Activated naive CD4-positive, alpha-beta T cell treated with anti-CD3 and anti-CD28 coated beads, Interleukin-2, amount 50 U/mL, for 24 hours (primary cell): Measurements from ENCODE around the gene CDK5R2.

Experiments used
- H3K27ac Mint-ChIP-seq: one replicate; pipeline ENCODE4 v1.8.0; 2021; ENCODE audit warnings: mild to moderate bottlenecking, mixed read lengths
- H3K27me3 Mint-ChIP-seq: one replicate; pipeline ENCODE4 v1.8.0; 2021; ENCODE audit warnings: mixed read lengths
- H3K36me3 Mint-ChIP-seq: one replicate; pipeline ENCODE4 v1.8.0; 2021; ENCODE audit warnings: mixed read lengths
- H3K4me1 Mint-ChIP-seq: one replicate; pipeline ENCODE4 v1.8.0; 2021; ENCODE audit warnings: mixed read lengths
- H3K4me3 Mint-ChIP-seq: one replicate; pipeline ENCODE4 v1.8.0; 2021; ENCODE audit warnings: mild to moderate bottlenecking, mixed read lengths
- H3K9me3 Mint-ChIP-seq: one replicate; pipeline ENCODE4 v1.8.0; 2021; ENCODE audit warnings: mixed read lengths

The CDK5R2 gene

DNA sequence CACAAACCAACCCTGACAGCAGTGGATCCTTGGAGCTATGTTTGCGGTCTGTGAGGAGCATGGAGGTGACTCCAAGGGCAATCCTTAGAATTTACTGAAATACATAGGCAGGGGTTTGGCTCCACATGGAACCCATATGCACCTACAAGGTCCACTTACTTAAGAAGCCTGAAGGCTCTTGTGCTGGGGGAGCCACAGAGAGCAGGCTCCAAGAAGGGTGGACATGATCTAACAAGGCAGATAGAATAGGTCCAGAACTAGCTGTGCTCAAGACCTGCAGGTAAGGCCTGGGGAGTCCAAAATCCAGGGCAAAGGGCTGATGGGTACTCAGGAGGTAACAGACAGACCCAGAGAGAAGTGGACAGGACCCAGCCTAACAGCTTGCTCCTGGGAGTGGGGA, 1.2 kb upstream of the CDK5R2 start:
- no peaks in the 10 kb centered on the region for H3K36me3 Mint-ChIP-seq
- H3K27ac Mint-ChIP-seq = no peak overlapping the region
- no peaks in the 10 kb centered on the region for H3K9me3 Mint-ChIP-seq
- H3K4me3 Mint-ChIP-seq = peak overlapping the region; percentile 20
- peaks cover 13% of the 10 kb centered on the region for H3K4me1 Mint-ChIP-seq
- H3K27me3 Mint-ChIP-seq = peaks cover 53% of the 10 kb centered on the region

DNA sequence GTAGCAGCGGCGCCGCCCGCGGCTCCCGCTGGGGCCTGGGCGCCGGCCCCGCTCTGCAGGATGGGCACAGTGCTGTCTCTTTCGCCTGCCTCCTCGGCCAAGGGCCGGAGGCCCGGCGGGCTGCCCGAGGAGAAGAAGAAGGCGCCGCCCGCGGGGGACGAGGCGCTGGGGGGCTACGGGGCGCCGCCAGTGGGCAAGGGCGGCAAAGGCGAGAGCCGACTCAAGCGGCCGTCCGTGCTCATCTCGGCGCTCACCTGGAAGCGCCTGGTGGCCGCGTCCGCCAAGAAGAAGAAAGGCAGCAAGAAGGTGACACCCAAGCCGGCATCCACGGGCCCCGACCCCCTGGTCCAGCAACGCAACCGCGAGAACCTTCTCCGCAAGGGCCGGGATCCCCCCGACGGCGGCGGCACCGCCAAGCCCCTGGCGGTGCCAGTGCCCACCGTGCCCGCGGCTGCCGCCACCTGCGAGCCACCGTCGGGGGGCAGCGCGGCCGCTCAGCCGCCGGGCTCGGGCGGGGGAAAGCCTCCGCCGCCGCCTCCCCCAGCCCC, 369 bp downstream of the CDK5R2 start:
- peaks cover 13% of the 10 kb centered on the region for H3K4me1 Mint-ChIP-seq
- no peak overlapping the region for H3K27ac Mint-ChIP-seq
- H3K36me3 Mint-ChIP-seq = peaks cover 1% of the 10 kb centered on the region
- H3K4me3 Mint-ChIP-seq = no peak overlapping the region
- H3K27me3 Mint-ChIP-seq = peaks cover 62% of the 10 kb centered on the region
- no peaks in the 10 kb centered on the region for H3K9me3 Mint-ChIP-seq

DNA sequence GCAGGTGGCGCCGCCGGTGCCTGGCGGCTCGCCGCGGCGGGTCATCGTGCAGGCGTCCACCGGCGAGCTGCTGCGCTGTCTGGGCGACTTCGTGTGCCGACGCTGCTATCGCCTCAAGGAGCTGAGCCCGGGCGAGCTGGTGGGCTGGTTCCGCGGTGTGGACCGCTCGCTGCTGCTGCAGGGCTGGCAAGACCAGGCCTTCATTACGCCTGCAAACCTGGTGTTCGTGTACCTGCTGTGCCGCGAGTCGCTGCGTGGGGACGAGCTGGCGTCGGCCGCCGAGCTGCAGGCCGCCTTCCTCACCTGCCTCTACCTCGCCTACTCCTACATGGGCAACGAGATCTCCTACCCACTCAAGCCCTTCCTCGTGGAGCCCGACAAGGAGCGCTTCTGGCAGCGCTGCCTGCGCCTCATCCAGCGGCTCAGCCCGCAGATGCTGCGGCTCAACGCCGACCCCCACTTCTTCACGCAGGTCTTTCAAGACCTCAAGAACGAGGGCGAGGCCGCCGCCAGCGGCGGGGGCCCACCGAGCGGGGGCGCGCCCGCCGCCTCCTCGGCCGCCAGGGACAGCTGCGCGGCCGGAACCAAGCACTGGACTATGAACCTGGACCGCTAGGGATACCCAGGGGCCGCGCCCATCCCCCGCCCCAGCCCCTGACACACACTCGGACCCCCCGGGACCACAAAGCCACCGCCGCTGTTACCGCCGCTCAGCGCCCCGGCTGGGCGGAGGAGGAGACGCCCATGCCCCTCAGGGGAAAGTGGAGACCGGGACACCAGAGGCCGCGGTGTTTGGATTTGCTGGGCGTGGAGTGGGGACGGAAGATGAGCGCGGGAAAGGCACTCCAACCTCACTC, 1.1 kb downstream of the CDK5R2 start:
- Mint-ChIP-seq H3K4me3 (peak overlapping the region; percentile 64), H3K4me1 (peaks cover 13% of the 10 kb centered on the region), H3K36me3 (peaks cover 1% of the 10 kb centered on the region), H3K9me3 (no peaks in the 10 kb centered on the region), H3K27me3 (peaks cover 60% of the 10 kb centered on the region), H3K27ac (no peak overlapping the region)

DNA sequence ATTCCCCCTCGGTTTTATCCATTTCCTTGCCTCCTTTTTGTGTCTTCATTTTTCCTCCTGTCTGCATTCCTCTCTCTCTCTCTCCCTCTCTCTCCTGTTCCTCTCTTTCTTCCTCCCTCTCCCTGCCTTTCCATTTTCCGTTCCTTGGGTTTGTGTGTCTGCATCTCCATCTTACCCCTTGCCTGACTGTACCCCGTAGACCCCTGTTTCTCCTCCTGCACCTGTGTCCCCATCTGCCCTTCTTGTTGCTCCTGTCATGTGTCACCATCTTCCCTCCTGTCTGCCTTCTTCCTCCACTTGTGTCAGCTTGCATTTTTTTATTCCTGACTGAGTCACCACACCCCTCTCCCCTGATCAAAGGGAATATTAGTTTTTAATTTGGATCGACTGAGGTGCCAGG, 1.8 kb downstream of the CDK5R2 start:
- Mint-ChIP-seq H3K27me3 (peaks cover 63% of the 10 kb centered on the region), H3K4me1 (peaks cover 13% of the 10 kb centered on the region), H3K9me3 (no peaks in the 10 kb centered on the region), H3K36me3 (peaks cover 1% of the 10 kb centered on the region), H3K27ac (no peak overlapping the region), H3K4me3 (peak overlapping the region; percentile 64)

DNA sequence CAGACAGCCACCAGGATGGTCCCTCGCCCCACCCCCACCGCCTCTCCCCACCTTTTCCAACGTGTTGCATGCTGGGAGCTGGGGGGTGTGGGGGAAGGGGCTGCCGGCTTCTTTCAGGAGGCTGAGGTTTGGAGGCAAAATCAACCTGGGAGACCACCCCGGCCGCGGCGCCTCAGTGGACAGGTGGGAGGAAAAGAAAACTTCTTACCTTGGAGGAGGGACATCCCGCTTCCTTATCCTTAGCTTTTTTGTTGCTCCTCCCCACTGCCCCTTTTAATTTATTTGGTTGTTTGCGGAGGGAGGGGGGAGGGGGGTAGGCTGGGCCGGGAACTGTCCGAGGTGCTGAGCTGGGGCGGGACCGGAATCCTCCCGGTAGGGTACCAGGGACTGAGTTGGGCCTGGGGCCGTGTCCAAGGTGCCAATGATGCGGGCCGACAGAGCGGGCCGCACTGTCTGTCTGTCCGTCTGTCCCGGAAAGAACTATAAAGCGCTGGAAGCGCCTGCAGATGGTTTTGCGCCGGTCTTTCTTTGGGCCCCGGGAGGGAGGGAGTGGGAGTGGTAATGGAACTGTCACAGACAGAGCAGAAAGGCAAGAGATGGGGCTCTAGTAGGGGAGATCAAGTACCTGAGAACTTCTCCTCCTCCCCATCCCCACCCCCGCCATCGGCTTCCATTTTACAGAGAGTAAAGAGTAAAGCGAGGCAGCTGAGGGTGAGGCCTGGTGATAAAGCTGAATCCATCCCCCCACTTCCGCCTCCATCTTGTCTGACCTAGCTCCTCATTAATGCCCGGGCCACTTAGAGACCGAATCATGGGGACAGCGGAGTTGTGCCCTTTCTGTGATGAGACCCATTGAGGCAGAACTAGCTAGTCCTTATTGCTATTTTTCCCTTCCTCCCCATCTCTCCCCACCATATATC, 2.4 kb downstream of the CDK5R2 start:
- Mint-ChIP-seq H3K4me1 (peaks cover 13% of the 10 kb centered on the region), H3K27me3 (peaks cover 62% of the 10 kb centered on the region), H3K27ac (peak overlapping the region; percentile 83), H3K9me3 (no peaks in the 10 kb centered on the region), H3K36me3 (peaks cover 1% of the 10 kb centered on the region), H3K4me3 (no peak overlapping the region)

DNA sequence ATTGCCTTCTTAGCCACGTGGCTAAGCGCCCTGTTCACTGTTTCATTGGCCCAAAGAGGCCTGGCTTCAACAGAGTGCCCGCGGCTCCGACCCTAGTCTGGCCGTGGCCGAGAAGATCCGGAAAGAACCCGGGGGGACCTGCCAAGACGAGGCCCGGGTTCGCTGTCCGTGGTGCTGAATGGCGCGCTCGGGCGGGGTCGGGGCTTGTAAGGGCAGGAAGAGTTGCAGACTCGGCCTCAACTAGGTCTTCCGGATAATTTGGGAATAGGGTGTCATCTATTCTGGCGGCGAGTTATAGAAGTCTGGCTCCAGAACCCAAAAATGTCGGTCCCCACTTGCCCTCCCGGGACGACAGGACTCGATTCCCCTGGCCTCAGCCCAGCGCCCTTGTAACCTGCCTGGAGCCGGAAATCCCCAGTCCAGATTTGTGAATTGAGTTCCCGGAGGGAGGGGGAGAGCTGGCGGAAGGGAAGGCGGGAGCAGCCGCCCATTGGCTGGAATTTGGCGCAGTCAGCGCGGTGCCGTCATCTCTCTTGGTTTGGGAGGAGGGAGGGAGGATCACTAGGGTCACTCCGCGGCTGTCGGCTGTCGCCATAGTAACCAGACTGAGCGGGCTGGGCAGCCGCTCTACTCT, 3.5 kb downstream of the CDK5R2 start:
- no peak overlapping the region for H3K27ac Mint-ChIP-seq
- H3K27me3 Mint-ChIP-seq = peaks cover 57% of the 10 kb centered on the region
- H3K4me3 Mint-ChIP-seq = no peak overlapping the region
- peaks cover 13% of the 10 kb centered on the region for H3K4me1 Mint-ChIP-seq
- peaks cover 1% of the 10 kb centered on the region for H3K36me3 Mint-ChIP-seq
- no peaks in the 10 kb centered on the region for H3K9me3 Mint-ChIP-seq

DNA sequence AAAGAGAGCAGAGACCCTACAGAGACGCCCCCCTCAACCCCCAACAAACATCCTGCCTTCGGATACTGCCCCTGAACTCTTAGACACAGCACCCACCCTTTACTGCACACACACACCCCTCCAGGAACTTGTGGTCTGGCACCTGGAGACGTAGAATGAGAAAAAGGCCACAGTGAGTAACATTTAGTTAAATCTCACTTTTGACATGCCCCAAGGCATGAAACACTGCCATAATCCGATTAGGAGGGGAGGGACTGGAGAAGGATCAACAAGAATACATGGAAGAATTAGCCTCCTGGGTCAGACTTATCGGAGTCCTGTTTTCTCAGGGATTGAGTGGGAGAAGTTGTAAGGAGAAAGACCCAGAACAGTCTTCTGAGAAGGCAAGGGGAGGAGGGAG, 4.1 kb downstream of the CDK5R2 start:
- no peaks in the 10 kb centered on the region for H3K9me3 Mint-ChIP-seq
- peaks cover 13% of the 10 kb centered on the region for H3K4me1 Mint-ChIP-seq
- no peak overlapping the region for H3K27ac Mint-ChIP-seq
- peaks cover 1% of the 10 kb centered on the region for H3K36me3 Mint-ChIP-seq
- H3K4me3 Mint-ChIP-seq = no peak overlapping the region
- peaks cover 53% of the 10 kb centered on the region for H3K27me3 Mint-ChIP-seq

DNA sequence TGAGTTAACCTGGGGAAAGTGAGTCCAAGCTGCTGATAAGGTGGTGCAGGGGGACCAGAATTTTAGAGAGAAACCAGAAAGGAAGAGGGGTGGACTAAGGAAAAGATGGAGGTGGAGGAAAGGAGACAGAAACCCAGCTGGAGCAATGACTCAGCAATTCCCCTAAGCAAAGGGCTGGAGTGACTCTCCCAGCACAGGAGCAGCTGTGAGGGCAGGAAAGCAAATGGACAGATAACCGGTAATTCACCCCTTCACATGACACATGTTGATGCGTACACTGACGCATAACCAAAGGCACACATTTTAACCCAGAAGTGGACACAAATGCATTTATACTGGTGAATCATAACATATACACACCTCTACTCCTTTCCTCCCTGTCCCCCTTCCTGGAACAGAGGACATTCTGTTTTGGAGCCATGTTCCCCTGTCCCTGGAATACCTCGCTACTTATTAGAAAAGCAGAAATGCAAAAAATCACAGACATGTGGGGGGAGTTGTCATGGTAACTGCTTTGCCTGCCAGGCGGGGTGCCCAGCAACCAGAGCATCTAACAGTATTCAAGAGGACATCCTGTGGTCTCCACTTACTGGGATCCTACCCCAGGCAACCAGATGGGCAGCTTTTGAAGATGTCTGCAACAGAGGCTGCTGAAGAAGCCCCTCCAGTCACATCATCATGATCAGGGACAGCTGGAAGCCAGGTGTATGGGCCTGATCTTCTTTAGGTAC, 4.7 kb downstream of the CDK5R2 start:
- peaks cover 1% of the 10 kb centered on the region for H3K36me3 Mint-ChIP-seq
- H3K4me1 Mint-ChIP-seq = peaks cover 10% of the 10 kb centered on the region
- no peaks in the 10 kb centered on the region for H3K9me3 Mint-ChIP-seq
- no peak overlapping the region for H3K4me3 Mint-ChIP-seq
- H3K27ac Mint-ChIP-seq = no peak overlapping the region
- H3K27me3 Mint-ChIP-seq = peaks cover 51% of the 10 kb centered on the region

DNA sequence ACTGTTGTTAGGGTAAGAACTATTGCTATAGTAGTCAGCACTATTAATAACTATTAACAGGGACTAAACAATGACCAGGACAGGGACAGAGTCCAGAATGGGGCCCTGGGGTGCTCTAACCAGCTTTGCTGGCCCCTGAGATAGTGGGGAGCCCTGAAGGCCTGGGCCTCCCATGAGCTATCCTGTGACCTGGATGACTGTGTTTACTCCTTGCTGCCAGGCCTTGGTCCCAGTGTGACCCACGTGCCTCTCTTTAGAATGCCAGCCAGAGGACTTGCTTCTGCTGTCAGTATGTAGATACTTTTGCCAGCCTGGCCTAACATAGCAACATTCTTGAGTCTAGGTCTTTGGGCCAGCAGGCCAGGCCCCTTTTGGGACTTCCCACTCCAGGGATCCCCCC, 11.4 kb downstream of the CDK5R2 start:
- H3K27ac Mint-ChIP-seq = no peak overlapping the region
- no peaks in the 10 kb centered on the region for H3K4me1 Mint-ChIP-seq
- H3K4me3 Mint-ChIP-seq = no peak overlapping the region
- peaks cover 52% of the 10 kb centered on the region for H3K27me3 Mint-ChIP-seq
- peaks cover 11% of the 10 kb centered on the region for H3K9me3 Mint-ChIP-seq
- H3K36me3 Mint-ChIP-seq = no peaks in the 10 kb centered on the region

DNA sequence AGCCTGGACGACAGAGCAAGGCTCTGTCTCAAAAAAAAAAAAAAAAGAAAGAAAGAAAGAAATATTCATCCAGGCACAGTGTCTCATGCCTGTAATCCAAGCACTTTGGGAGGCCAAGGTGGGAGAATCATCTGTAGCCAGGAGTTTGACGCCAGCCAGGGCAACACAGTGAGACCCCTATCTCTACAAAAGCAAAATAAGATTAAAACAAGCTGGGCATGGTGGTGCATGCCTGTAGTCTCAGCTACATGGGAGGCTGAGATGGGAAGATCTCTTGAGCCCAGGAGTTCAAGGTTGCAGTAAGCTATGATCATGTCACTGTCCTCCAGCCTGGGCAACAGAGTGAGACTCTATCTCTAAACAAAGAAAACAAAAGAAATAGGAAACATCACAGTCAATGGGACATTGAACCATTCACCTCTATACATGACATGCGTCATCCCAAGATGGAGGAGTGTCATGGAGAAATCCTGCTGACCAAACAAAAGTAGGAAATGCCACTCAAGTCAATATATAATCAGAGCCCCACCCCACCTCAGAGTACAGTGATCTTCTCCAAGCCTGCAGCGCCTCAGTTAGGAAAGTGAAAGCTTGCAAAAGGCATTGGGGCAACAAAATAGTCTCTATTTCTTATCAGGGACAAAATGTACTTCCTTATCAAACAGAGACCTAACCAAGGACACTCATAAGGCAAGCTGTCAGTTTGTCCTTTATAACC, 15.8 kb downstream of the CDK5R2 start:
- H3K27me3 Mint-ChIP-seq = peaks cover 50% of the 10 kb centered on the region
- H3K4me1 Mint-ChIP-seq = peaks cover 8% of the 10 kb centered on the region
- H3K36me3 Mint-ChIP-seq = no peaks in the 10 kb centered on the region
- H3K9me3 Mint-ChIP-seq = peaks cover 5% of the 10 kb centered on the region
- no peak overlapping the region for H3K4me3 Mint-ChIP-seq
- no peak overlapping the region for H3K27ac Mint-ChIP-seq

DNA sequence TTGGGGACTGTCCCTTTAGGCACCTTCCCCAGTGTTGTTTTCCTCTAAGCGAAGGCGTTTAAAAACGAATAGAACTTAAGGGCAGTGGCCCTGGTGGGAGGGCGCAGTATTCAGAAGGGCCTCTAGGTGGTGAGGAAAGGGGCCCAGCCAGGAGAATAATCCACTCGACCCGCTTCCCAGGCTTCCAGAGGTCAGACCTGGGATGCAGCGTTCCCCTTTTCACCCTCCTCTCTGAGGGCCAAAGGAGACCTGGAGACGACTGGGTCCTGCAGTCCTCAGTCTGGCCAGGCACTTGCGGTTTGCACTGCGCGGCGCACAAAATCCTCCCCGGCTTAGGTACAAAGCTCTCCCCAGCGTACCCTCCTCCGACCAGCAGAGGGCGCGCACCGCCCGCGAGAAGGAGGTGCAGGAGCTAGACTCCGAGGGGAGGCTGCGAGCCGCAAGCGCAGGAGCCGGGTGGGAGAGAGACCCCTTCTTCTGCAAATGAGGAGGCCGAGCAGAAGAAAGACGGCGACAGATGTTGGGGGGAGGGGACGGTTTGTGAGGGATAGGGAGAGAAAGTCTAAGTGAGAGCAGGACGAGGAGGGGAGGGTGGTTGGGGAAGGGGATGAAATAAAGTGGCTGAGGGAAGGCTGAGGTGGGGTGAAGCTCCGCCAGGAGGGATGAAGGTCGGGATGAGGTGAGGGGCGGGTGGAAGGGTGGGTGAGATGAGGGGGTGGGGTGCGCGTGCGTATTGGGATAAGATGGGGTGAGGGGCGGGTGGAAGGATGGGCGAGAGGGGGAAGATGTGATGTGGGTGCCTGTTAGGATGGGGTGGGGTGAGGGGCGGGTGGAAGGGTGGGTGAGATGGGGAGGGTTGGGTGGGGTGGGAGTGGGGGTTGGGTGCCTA, 20.6 kb downstream of the CDK5R2 start:
- Mint-ChIP-seq H3K27me3 (peaks cover 36% of the 10 kb centered on the region), H3K4me3 (peak overlapping the region; percentile 84), H3K27ac (no peak overlapping the region), H3K36me3 (no peaks in the 10 kb centered on the region), H3K9me3 (no peaks in the 10 kb centered on the region), H3K4me1 (peaks cover 32% of the 10 kb centered on the region)

DNA sequence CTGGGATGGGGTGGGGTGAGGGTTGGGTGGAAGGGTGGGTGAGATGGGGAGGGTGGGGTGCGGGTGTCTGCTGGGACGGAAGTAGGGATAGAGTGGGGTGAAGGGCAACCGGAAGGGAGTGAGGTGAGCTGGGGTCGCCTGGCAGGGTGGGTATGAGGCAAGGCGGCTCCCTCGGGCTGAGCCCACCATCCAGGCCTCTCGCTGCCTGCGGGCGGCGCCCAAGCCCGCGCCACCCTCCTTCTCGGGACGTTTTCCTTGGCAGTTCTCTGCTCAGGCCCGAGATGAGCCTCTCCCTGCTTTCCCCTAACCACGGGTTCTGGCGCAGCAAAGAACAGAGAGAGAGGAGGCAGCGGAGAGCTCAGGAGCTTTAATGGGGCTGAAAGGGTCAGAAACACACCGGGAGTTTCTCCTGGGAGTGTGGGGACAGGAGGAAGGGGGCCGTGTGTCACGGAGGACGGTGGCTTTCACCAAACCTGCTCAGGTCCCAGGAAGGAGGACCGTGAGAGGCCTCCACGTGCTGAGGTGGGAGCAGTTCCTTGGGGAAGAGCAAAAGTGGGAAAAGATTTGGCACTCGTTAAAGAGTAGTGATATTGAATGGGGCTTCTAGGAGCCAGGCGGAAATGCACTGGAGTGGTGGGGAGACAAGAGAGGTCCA, 21.4 kb downstream of the CDK5R2 start:
- Mint-ChIP-seq H3K9me3 (no peaks in the 10 kb centered on the region), H3K36me3 (no peaks in the 10 kb centered on the region), H3K27me3 (peaks cover 36% of the 10 kb centered on the region), H3K4me1 (peaks cover 32% of the 10 kb centered on the region), H3K4me3 (peak overlapping the region; percentile 89), H3K27ac (no peak overlapping the region)

DNA sequence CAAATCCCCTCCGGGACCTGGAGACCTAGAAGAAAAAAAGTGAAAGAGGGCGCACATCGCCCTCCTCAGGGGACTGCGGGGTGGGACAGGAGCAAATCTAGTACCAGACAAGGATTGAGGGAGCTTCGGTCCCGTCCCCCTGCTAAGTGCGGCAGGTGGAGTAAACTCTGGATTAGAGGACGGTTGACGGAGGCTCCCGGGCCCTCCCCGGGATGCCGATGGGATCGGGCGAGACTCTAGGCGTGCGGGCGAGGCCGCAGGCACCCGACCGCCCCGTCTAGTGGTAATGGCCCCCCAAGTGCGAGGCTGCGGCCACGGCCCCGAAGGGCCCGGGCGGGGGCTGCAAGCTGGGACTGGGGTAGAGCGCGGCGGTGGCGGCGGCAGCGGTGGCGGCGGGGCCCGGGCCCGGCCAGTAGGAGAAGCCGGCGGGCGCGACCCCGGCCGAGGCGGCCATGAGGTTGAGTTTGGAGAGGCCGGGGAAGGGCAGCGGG, 22.0 kb downstream of the CDK5R2 start:
- Mint-ChIP-seq H3K4me1 (peaks cover 32% of the 10 kb centered on the region), H3K9me3 (no peaks in the 10 kb centered on the region), H3K27ac (no peak overlapping the region), H3K27me3 (peaks cover 38% of the 10 kb centered on the region), H3K4me3 (peak overlapping the region; percentile 89), H3K36me3 (no peaks in the 10 kb centered on the region)
